GM21717 (cell line): ENCODE measurements around the gene CREB5.
"Not testable (repeated sequence)": the region's sequence is repeated elsewhere in the genome, so short reads cannot be mapped to it uniquely, and the experiment has no call there.

Source experiments
- ATAC-seq: cut with Tn5 transposase; IDR thresholded peaks from one replicate; pipeline ENCODE4 v1.9.1; 2021; ENCODE audit warnings: mild to moderate bottlenecking, moderate library complexity; ENCODE audit not compliant: unreplicated experiment

The CREB5 gene

GRCh38 chr7:28544453-28545117 is 132.3 kb downstream of the CREB5 start:
- ATAC-seq, result no peak

GRCh38 chr7:28546067-28546466 is 133.7 kb downstream of the CREB5 start:
- no peak for ATAC-seq

- ATAC-seq, result no peak
Observed at GRCh38 chr7:28547115-28547514, 134.8 kb downstream of the CREB5 start.

GRCh38 chr7:28548416-28548815 is 136.1 kb downstream of the CREB5 start:
- ATAC-seq, result no peak

- ATAC-seq, result no peak
Observed at GRCh38 chr7:28549998-28550397, 137.7 kb downstream of the CREB5 start.

GRCh38 chr7:28550580-28551186 is 138.4 kb downstream of the CREB5 start:
- ATAC-seq, result no peak

- ATAC-seq, result no peak
Observed at GRCh38 chr7:28551331-28551730, 139.0 kb downstream of the CREB5 start.

- not testable (repeated sequence) for ATAC-seq
Observed at GRCh38 chr7:28551766-28552165, 139.4 kb downstream of the CREB5 start.

- ATAC-seq, result no peak
Observed at GRCh38 chr7:28554802-28555471, 142.6 kb downstream of the CREB5 start.

- no peak for ATAC-seq
Observed at GRCh38 chr7:28556025-28556424, 143.7 kb downstream of the CREB5 start.

GRCh38 chr7:28556671-28557070 is 144.4 kb downstream of the CREB5 start:
- no peak for ATAC-seq

GRCh38 chr7:28558236-28558635 is 145.9 kb downstream of the CREB5 start:
- no peak for ATAC-seq

GRCh38 chr7:28560767-28561166 is 148.4 kb downstream of the CREB5 start:
- no peak for ATAC-seq

GRCh38 chr7:28564033-28564432 is 151.7 kb downstream of the CREB5 start:
- ATAC-seq, result no peak

GRCh38 chr7:28564755-28565374 is 152.5 kb downstream of the CREB5 start:
- no peak for ATAC-seq

- no peak for ATAC-seq
Observed at GRCh38 chr7:28565980-28566379, 153.7 kb downstream of the CREB5 start.

- ATAC-seq, result peak; percentile 69
Observed at GRCh38 chr7:28570113-28570969, 158.0 kb downstream of the CREB5 start.

- ATAC-seq, result no peak
Observed at GRCh38 chr7:28570970-28571288, 158.6 kb downstream of the CREB5 start.

GRCh38 chr7:28571405-28571804 is 159.1 kb downstream of the CREB5 start:
- no peak for ATAC-seq

GRCh38 chr7:28572321-28573058 is 160.2 kb downstream of the CREB5 start:
- no peak for ATAC-seq
